CD4-positive, alpha-beta T cell (primary cell): ENCODE measurements around the gene LDHD. TPM values are rescaled to one million over a fixed set of nuclear protein-coding genes. Genes with fewer than 3 reads are reported as not detected.

ENCODE experiments used
- ATAC-seq: fragments of 200-7000 bp; cut with Tn5 transposase; one replicate; pipeline ENCODE4 v1.10.0; 2022; ENCODE audit warnings: mild to moderate bottlenecking; ENCODE audit not compliant: poor library complexity
- CTCF ChIA-PET: fragments of 350-600 bp; sonication (Branson Sonifier 250); formaldehyde crosslinking; loops from one replicate; lab custom pipeline; 2021; ENCODE audit warnings: antibody characterized with exemption, inconsistent platforms; lab: Charles Lee
- POLR2A ChIA-PET: fragments of 350-600 bp; sonication (Branson Sonifier 250); formaldehyde crosslinking; loops from one replicate; lab custom pipeline; 2021; ENCODE audit warnings: antibody characterized with exemption, inconsistent platforms; lab: Charles Lee
- DNase-seq, 14 experiments: peaks; one replicate each; pipeline ENCODE4 v3.0.0-alpha.2; 2013 to 2020; ENCODE audit warnings: mixed read lengths in 2 of 14
- H3K27ac ChIP-seq, 2 donors: one replicate each; pipeline versions ENCODE4 v1.5.1 to v1.7.0; 2013; ENCODE audit warnings: low read length in 2 of 2, low read depth in 1 of 2, mild to moderate bottlenecking in 1 of 2
- H3K27me3 ChIP-seq, 2 experiments: 1 replicate in 1 of 2; 2 replicates in 1 of 2; pipeline versions ENCODE4 v1.6.1 to v1.7.0; 2013; ENCODE audit warnings: low read length in 2 of 2, control low read depth in 1 of 2, mild to moderate bottlenecking in 1 of 2, moderate library complexity in 1 of 2; ENCODE audit not compliant: insufficient read depth in 2 of 2, control insufficient read depth in 1 of 2
- H3K36me3 ChIP-seq: one replicate; pipeline ENCODE4 v1.6.1; 2013; ENCODE audit warnings: low read length, control low read depth; ENCODE audit not compliant: insufficient read depth
- H3K4me1 ChIP-seq: one replicate; pipeline ENCODE4 v1.6.1; 2013; ENCODE audit warnings: low read length, control low read depth; ENCODE audit not compliant: insufficient read depth
- H3K4me3 ChIP-seq: one replicate; pipeline ENCODE4 v1.5.1; 2013; ENCODE audit warnings: mild to moderate bottlenecking, low read length, moderate library complexity
- H3K9me3 ChIP-seq, 2 experiments: 1 replicate in 1 of 2; 2 replicates in 1 of 2; pipeline versions ENCODE4 v1.6.1 to v1.7.0; 2013; ENCODE audit warnings: low read length in 2 of 2, mild to moderate bottlenecking in 2 of 2, control low read depth in 1 of 2, moderate library complexity in 1 of 2; ENCODE audit not compliant: control insufficient read depth in 1 of 2, insufficient read depth in 1 of 2
- H3K27ac Mint-ChIP-seq: one replicate; pipeline ENCODE4 v1.8.0; 2020; ENCODE audit warnings: mixed read lengths
- H3K27me3 Mint-ChIP-seq: one replicate; pipeline ENCODE4 v1.8.0; 2021; ENCODE audit warnings: mixed read lengths
- H3K36me3 Mint-ChIP-seq: one replicate; pipeline ENCODE4 v1.8.0; 2021; ENCODE audit warnings: low read depth, mixed read lengths
- H3K4me1 Mint-ChIP-seq: one replicate; pipeline ENCODE4 v1.8.0; 2021; ENCODE audit warnings: low read depth, mixed read lengths
- H3K4me3 Mint-ChIP-seq: one replicate; pipeline ENCODE4 v1.8.0; 2020; ENCODE audit warnings: mild to moderate bottlenecking, mixed read lengths
- H3K9me3 Mint-ChIP-seq: one replicate; pipeline ENCODE4 v1.8.0; 2020; ENCODE audit warnings: mixed read lengths
- intact Hi-C, 2 experiments: fragments of 100-400 bp; cut with DNase I in 1 of 2; cut with micrococcal nuclease in 1 of 2; formaldehyde crosslinking; loops; one replicate each; pipeline versions ENCODE4 v1.15.1 to v1.9.0; 2023 to 2025; cut with DNase I, micrococcal nuclease
- total RNA-seq, 174 experiments: library from RNA in 2 of 174; stranded (reverse) in 2 of 174; gene quantifications; one replicate each; pipeline ENCODE4 v1.2.3 and lab custom pipeline; 2021 to 2026
- TF ChIP-seq, protein P1 (sequence below): fragments of 200-600 bp; IDR thresholded peaks from one replicate; pipeline ENCODE4 v1.8.0; 2022; ENCODE audit warnings: antibody characterized with exemption, mild to moderate bottlenecking

The LDHD gene
- total RNA-seq, 2 experiments from 2014 or later = not detected

DNA sequence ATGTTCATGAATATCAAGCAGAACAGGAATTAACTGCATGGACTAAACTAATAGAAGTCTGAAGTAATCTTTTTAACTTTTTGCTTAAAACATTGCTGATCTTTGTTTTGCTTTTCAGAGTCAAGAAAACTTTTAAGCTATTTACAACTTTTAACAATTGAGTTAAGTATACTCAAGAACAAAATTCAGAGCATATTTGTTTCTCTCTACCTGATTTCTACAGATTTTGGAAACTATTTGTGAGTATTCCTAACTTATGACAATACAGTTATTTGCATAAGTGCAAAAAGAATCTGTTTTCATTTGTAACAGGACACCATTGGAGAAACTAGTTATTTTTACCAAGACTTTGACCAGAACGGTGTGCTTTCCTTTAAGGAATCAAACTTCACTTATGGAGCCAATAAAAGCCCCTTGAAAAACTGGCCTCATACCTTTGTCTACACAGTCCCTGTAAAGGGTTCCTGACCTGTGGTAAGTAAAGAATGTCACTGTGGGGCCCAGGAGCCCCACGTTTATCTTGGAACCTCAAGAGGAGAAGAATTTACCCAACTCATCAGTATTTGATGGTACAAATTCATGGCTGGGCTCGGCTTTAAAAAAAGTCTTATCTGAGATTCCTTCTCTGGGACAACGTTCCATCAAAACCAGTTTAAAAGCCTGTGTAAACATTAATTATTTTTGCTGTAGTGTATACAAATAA lies 11.3 kb upstream of the LDHD start:
- DNase-seq (no peak), ATAC-seq (no peak)
- CTCF ChIA-PET = interaction anchor here (0.6 kb wide), 1 partner anchor 48 kb away, joined by 3 read pairs; no protein-coding TSS in a partner anchor
- Mint-ChIP-seq H3K36me3 (no peaks in the 10 kb centered on the region), H3K4me1 (peaks cover 13% of the 10 kb centered on the region), H3K9me3 (no peaks in the 10 kb centered on the region), H3K27ac (no peak overlapping the region), H3K27me3 (no peaks in the 10 kb centered on the region), H3K4me3 (no peak overlapping the region)
- no peaks in the 10 kb centered on the region for H3K27me3 ChIP-seq
- peaks cover 9% of the 10 kb centered on the region for H3K4me1 ChIP-seq
- H3K4me3 ChIP-seq = no peak overlapping the region
- TF ChIP-seq, protein P1, sequence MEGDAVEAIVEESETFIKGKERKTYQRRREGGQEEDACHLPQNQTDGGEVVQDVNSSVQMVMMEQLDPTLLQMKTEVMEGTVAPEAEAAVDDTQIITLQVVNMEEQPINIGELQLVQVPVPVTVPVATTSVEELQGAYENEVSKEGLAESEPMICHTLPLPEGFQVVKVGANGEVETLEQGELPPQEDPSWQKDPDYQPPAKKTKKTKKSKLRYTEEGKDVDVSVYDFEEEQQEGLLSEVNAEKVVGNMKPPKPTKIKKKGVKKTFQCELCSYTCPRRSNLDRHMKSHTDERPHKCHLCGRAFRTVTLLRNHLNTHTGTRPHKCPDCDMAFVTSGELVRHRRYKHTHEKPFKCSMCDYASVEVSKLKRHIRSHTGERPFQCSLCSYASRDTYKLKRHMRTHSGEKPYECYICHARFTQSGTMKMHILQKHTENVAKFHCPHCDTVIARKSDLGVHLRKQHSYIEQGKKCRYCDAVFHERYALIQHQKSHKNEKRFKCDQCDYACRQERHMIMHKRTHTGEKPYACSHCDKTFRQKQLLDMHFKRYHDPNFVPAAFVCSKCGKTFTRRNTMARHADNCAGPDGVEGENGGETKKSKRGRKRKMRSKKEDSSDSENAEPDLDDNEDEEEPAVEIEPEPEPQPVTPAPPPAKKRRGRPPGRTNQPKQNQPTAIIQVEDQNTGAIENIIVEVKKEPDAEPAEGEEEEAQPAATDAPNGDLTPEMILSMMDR = no peak
- intact Hi-C loops = no loop called here
- H3K27ac ChIP-seq = no peak overlapping the region
- H3K36me3 ChIP-seq = no peaks in the 10 kb centered on the region
- POLR2A ChIA-PET = no interaction called here
- H3K9me3 ChIP-seq = peaks cover 0 to 8% of the 10 kb centered on the region in 2 experiments

GRCh38 chr16:75122609-75123008 lies 6.0 kb upstream of the LDHD start:
- Histone ChIP-seq H3K27ac (no peak overlapping the region), H3K4me1 (no peaks in the 10 kb centered on the region), H3K27me3 (no peaks in the 10 kb centered on the region), H3K36me3 (no peaks in the 10 kb centered on the region), H3K4me3 (no peak overlapping the region), H3K9me3 (peaks cover 11 to 12% of the 10 kb centered on the region in 2 experiments)
- CTCF ChIA-PET = no interaction called here
- Mint-ChIP-seq H3K27ac (no peak overlapping the region), H3K27me3 (no peaks in the 10 kb centered on the region), H3K36me3 (no peaks in the 10 kb centered on the region), H3K9me3 (peaks cover 4% of the 10 kb centered on the region), H3K4me3 (no peak overlapping the region), H3K4me1 (no peaks in the 10 kb centered on the region)
- intact Hi-C loops = no loop called here
- no peak for ATAC-seq
- DNase-seq = no peak
- TF ChIP-seq, protein P1 = no peak
- POLR2A ChIA-PET = no interaction called here

DNA sequence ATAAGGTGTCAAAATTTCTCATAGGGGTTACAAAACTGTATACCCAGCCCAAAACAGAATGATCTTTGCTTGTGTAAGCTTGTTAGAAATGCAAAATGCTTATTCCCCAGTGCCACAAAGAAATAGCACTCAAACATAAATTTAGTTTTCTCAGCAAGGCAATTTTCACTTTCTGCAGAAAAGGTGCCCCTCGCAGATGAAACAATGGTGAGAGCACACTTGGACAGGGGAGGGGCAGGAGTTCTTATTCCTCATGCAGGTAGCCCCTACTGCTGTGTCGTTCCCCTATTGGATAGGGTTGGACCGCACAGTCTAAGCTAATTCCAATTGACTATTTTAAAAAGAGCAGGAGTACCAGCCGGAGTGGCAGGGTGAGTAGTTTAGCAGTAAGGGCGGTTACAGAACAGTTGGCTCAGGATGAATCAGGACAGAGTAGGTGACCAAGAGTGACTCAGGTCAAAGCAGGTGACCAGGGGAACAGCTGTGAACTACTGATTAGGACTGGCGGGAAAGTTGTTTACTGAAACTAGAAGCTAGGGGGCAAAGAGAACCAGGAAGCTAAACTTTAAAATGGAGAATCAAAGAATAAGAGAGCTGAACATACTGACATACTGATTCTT lies 5.5 kb upstream of the LDHD start:
- Histone ChIP-seq H3K4me1 (no peaks in the 10 kb centered on the region), H3K9me3 (peaks cover 8 to 11% of the 10 kb centered on the region in 2 experiments), H3K36me3 (no peaks in the 10 kb centered on the region), H3K4me3 (no peak overlapping the region), H3K27me3 (no peaks in the 10 kb centered on the region), H3K27ac (no peak overlapping the region)
- Mint-ChIP-seq H3K27ac (no peak overlapping the region), H3K36me3 (no peaks in the 10 kb centered on the region), H3K9me3 (peaks cover 4% of the 10 kb centered on the region), H3K4me1 (no peaks in the 10 kb centered on the region), H3K27me3 (no peaks in the 10 kb centered on the region), H3K4me3 (no peak overlapping the region)
- ChIA-PET POLR2A (no interaction called here), CTCF (no interaction called here)
- DNase-seq (no peak), ATAC-seq (no peak)
- TF ChIP-seq, protein P1 = no peak
- intact Hi-C loops = no loop called here
